HuH-7.5 (cell line): ENCODE results near the gene ZNF595.
"Not testable (repeated sequence)": the region's sequence is repeated elsewhere in the genome, so short reads cannot be mapped to it uniquely, and the experiment has no call there.

Experiments
- DNase-seq: peaks from one replicate; pipeline ENCODE4 v3.0.0; 2011; ENCODE audit warnings: low spot score

The ZNF595 gene

GRCh38 chr4:86559-87324, 33.6 kb downstream of the ZNF595 start:
- not testable (repeated sequence) for DNase-seq

DNA sequence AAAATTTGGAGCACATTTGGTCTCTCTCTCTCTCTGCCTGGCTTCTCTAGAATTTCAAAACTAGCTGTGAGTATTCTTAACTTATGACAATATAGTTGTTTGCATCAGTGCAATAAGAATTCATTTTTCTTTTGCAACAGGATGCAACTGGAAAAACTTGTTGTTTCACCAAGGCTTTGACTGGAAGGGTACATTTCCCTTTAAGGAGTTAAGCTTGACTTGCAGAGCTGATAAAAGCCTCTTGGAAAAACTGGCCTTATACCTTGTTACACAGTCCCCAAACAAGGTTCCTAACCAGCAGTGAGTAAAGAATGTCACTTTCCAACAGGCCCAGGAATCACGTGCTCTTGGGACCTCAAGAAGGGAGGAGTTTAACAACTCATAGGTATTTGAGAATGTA, 45.3 kb downstream of the ZNF595 start:
- no peak for DNase-seq

DNA sequence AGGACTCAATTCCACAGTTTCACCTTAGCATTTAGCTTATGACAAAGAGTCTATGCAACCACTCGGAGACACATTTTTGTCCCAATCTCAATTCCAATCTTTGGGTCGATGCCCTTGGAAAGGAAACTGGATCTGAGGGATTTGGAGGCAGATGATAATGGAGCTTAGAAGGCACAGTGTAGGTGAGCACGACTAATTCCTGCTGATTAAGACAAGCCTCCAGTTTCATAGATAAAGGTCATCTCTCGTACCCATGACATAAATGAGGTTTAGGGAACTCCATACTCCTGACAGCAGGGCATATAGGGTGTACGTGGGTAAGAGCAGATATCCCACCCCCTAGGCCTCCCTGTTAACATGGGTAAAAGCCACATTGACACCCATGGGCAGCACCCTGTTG, 46.7 kb downstream of the ZNF595 start:
- DNase-seq: no peak

DNA sequence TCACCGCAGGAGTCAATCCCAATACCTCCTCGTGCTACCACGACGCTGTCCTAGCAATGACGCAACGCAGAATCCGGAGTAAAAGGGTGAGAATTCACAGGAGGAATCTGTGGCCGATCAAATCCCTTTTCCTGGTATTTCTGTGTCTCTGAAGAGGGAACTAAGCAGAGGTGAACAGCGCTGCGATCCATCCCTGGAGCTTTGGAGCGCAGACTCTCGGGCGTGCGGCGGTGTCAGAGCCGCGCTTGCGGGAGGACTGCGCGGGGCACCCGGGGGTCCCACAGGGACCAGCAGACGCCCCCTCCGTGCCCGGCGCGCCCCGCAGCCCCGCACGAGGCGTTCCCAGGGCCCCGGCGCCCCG, 53.9 kb downstream of the ZNF595 start:
- no peak for DNase-seq

GRCh38 chr4:107444-108429, 54.6 kb downstream of the ZNF595 start:
- no peak for DNase-seq

GRCh38 chr4:112771-113170, 59.6 kb downstream of the ZNF595 start:
- DNase-seq: no peak

DNA sequence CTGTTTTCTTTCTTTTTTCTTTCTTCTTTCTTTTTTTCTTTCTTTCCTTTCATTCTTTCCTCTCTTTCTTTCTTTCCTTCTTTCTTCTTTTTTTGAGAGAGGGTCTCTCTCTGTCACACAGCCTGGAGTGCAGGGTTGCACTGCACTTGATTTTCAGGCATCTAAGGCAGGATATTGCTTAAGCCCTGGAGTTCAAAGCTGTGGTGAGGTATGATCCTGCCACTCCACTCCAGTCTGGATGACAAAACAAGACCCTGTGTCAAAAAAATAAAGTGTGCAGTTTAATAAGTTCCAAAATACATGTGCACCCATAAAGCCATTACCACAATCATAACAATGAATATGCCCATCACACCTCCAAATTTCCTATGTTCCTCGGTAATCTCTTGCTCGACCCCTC, 60.6 kb downstream of the ZNF595 start:
- DNase-seq: no peak

GRCh38 chr4:114149-114548, 61.0 kb downstream of the ZNF595 start:
- DNase-seq: no peak

DNA sequence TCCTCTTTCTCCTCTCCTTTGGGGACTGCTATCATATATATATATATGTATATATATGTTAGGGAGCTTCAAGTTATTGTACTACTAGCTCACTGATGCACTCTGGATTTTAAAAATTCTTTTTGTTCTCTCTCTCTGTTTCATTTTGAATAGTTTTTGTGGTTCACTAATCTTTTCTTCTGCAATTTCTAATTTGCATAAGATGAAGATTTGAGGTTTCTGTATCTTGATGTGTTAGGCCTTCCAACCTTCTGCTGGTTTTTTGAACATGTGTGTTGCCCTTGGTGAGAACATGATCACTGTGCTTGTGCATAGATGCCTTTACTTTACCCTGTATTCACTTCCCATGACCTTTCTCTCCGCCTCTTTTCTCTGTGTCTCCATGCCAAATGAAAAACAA, 63.4 kb downstream of the ZNF595 start:
- no peak for DNase-seq

DNA sequence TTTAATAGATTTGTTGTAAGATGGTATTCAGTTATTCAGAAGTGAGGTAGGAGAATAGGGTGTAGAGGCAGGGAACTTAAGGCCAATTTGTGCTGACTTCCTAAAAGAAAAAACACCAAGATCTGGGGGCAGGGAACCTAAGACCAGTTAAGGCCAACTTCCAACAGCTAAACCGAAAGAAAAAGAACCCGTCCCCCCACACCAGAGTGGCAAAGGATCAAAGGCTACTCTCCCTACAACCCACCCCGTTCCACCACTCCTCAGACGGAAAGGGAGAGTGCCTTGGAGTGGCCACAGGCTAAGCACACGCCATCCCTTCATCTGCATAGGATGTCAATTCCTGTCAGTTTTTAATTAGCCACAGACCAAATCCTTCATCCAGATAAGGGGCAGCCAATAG, 67.5 kb downstream of the ZNF595 start:
- DNase-seq: no peak

- DNase-seq: no peak
These were observed 68.4 kb downstream of the ZNF595 start for GRCh38 chr4:121408-122084.

DNA sequence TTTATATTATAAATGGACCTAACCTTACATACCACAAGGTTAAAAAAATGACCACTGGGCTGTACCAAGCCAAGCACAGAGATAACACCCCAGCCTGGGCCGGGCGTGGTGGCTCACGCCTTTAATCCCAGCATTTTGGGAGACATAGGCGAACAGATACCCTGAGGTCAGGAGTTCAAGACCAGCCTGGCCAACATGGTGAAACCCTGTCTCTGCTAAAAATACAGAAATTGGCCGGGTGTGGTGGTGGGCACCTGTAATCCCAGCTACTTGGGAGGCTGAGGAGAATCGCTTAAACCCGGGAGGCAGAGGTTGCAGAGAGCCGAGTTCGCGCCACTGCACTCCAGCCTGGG, 70.8 kb downstream of the ZNF595 start:
- not testable (repeated sequence) for DNase-seq

- DNase-seq: peak; percentile 93
These were observed 71.4 kb downstream of the ZNF595 start, which contains the start of gene ZNF718 for GRCh38 chr4:124275-125081. Gene ZNF718, plus strand, starts transcription at chr4:124501. Its CDS starts 170 bp downstream, at chr4:124671.

GRCh38 chr4:125091-125771, 72.1 kb downstream of the ZNF595 start:
- DNase-seq: no peak

DNA sequence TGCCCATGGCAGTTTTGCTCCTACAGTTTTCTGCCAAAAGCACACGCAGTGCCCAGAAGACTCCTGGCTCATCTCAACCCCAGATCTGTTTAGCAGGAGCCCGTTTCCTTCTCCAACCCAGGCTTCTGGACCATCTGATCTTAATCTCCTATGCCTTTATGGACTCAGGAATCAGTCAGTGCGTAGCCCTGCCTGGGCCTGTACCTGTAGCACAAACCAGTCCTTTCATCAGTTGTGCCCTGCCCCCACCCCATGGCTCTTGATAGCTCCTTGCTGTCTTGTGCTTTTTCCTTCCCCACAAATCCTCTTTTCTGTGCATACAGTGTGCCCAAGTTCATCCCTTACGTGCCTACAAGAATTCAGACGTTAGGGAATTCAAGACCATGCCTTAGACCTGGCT, 72.7 kb downstream of the ZNF595 start:
- no peak for DNase-seq

DNA sequence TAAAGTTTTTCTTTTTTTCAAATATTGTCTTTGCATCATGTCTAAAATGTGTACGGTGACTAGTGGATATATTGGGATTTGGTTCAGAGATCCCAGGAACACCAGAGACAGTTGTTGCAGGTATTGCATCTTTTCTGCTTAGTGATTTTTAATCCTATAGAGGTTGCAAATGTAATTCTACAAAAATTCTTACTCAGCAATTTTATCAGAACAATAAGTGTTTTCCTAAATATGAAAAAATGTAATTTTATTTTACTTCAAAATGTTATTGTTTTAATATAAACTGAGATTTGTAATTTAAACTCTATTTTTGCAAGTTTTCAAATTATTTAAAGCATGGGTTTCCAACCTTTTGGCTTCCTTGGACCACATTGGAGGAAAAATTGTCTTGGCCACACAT, 79.4 kb downstream of the ZNF595 start:
- no peak for DNase-seq
